Measurements from ENCODE around the gene TBATA.

GRCh38 chr10:70815504-70816219, 30.5 kb upstream of the TBATA start, which contains the start of gene SGPL1:
- TF ChIP-seq EP300 (IDR thresholded peaks at IDR 0.05) = peak in 1 of 2 donors; percentile 36
- peak; percentile 98 to 99 (median 99) for TF ChIP-seq CTCF (IDR thresholded peaks at IDR 0.05)
